Measurements from ENCODE around the gene RPS6KC1. TPM values are rescaled to one million over a fixed set of nuclear protein-coding genes. Genes with fewer than 3 reads are reported as not detected.

The RPS6KC1 gene
- total and polyA plus RNA-seq, 2 of the 4 experiments (the other 2 are of a cell fraction) = 7.9 to 23.7 TPM

DNA sequence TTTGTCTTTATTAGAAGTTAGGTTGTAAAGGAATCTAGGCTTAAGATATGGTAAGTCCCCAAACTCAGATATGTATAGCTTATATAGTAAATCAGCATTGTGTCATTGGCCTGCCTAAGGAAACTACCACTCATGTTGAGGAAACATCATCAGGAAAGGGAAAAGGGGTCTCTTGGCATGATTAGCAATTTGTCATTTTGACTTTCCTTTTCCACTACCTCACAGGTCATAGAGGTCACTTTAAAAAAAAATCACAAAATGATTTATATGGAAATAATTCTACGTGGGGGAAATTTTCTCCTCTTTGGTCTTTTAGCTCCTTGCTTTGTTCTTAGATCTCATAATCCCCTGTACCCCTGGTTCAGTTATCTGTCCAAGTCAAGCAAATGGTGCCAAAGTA is 213.5 kb downstream of the RPS6KC1 start:
- DNase-seq (no peak), ATAC-seq (ENCODE audit: low read depth) (no peak)
- Histone ChIP-seq H3K18ac (ENCODE audit: low read depth, low read length) (no peak overlapping the region), H4K20me1 (ENCODE audit: insufficient read depth, low read length) (no peaks in the 10 kb centered on the region), H3K56ac (ENCODE audit: extremely low read depth, insufficient read depth, low read length) (no peak overlapping the region), H3K27me3 (ENCODE audit: control insufficient read depth, insufficient read depth, low read length) (no peaks in the 10 kb centered on the region), H2BK15ac (ENCODE audit: low read depth, low read length) (no peak overlapping the region), H3K14ac (replicated peaks; ENCODE audit: low read depth, low read length) (no peak overlapping the region), H3K4ac (ENCODE audit: low read depth, low read length) (no peak overlapping the region), H2BK20ac (ENCODE audit: low read depth, low read length) (no peak overlapping the region), H3K4me2 (ENCODE audit: low read depth, low read length) (no peak overlapping the region), H3K23ac (ENCODE audit: low read depth, low read length) (no peak overlapping the region), H3K27ac (ENCODE audit: insufficient read depth, low read length) (no peak overlapping the region), H2AK5ac (ENCODE audit: low read depth, low read length) (no peak overlapping the region), H3K4me3 (ENCODE audit: insufficient read depth, low read depth, low read length) (no peak overlapping the region), H2BK5ac (ENCODE audit: low read depth, low read length, poor library complexity, severe bottlenecking) (no peak overlapping the region), H3K9ac (ENCODE audit: low read depth, low read length) (no peak overlapping the region), H3K9me1 (ENCODE audit: insufficient read depth, low read length) (no peaks in the 10 kb centered on the region), H3K9me3 (ENCODE audit: control insufficient read depth, insufficient read depth, low read length) (no peaks in the 10 kb centered on the region), H2AFZ (replicated peaks; ENCODE audit: low read length, poor library complexity) (no peak overlapping the region), H2BK120ac (ENCODE audit: low read depth, low read length) (no peak overlapping the region), H3K79me1 (ENCODE audit: low read depth in 1 of 2, low read length in 2 of 2) (no peaks in the 10 kb centered on the region), H4K8ac (ENCODE audit: low read depth in 2 of 2, low read length in 2 of 2) (no peak overlapping the region), H3K4me1 (ENCODE audit: control insufficient read depth, insufficient read depth, low read length) (peaks cover 4% of the 10 kb centered on the region), H3K36me3 (ENCODE audit: control insufficient read depth, insufficient read depth, low read length) (no peaks in the 10 kb centered on the region), H2AK9ac (replicated peaks; ENCODE audit: low read depth, low read length, poor library complexity) (no peak overlapping the region), H4K5ac (ENCODE audit: low read depth, low read length) (no peak overlapping the region), H4K91ac (ENCODE audit: insufficient read depth, low read depth, low read length) (no peak overlapping the region)
- intact Hi-C loops (cut with micrococcal nuclease) = no loop called here
- in situ Hi-C loops (cut with MboI; ENCODE audit: low sequenced_read_pairs) = no loop called here
- dilution Hi-C loops (cut with HindIII; ENCODE audit: low sequenced_read_pairs, unreplicated experiment) = no loop called here
- CTCF ChIA-PET = no interaction called here
- POLR2A ChIA-PET (ENCODE audit: unreplicated experiment) = no interaction called here
- no TSS peak for BruUV-seq (replicated peaks)
- WGBS, 2 experiments (ENCODE audit: extremely low coverage in 2 of 2, insufficient read length in 1 of 2) = no CpG with 5 or more reads among the region's 1 CpG
- TF ChIP-seq RCOR1 (IDR thresholded peaks at IDR 0.05; ENCODE audit: insufficient replicate concordance, low read length) (no peak), ELK1 (IDR thresholded peaks at IDR 0.05; ENCODE audit: borderline replicate concordance, low read depth, low read length) (no peak), CEBPB (IDR thresholded peaks at IDR 0.05; ENCODE audit: low read depth, low read length) (no peak), RFX5 (IDR thresholded peaks at IDR 0.05; ENCODE audit: low read depth, low read length) (no peak), POLR2A (IDR thresholded peaks at IDR 0.05; ENCODE audit: low read depth, low read length) (no peak), RAD21 (IDR thresholded peaks at IDR 0.05; ENCODE audit: low read length) (no peak), MXI1 (IDR thresholded peaks at IDR 0.05; ENCODE audit: borderline replicate concordance, low read depth, low read length) (no peak)
- TF ChIP-seq, protein P1, sequence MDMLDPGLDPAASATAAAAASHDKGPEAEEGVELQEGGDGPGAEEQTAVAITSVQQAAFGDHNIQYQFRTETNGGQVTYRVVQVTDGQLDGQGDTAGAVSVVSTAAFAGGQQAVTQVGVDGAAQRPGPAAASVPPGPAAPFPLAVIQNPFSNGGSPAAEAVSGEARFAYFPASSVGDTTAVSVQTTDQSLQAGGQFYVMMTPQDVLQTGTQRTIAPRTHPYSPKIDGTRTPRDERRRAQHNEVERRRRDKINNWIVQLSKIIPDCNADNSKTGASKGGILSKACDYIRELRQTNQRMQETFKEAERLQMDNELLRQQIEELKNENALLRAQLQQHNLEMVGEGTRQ (IDR thresholded peaks at IDR 0.05; ENCODE audit: low read depth, low read length) = no peak
- TF ChIP-seq, protein P2, sequence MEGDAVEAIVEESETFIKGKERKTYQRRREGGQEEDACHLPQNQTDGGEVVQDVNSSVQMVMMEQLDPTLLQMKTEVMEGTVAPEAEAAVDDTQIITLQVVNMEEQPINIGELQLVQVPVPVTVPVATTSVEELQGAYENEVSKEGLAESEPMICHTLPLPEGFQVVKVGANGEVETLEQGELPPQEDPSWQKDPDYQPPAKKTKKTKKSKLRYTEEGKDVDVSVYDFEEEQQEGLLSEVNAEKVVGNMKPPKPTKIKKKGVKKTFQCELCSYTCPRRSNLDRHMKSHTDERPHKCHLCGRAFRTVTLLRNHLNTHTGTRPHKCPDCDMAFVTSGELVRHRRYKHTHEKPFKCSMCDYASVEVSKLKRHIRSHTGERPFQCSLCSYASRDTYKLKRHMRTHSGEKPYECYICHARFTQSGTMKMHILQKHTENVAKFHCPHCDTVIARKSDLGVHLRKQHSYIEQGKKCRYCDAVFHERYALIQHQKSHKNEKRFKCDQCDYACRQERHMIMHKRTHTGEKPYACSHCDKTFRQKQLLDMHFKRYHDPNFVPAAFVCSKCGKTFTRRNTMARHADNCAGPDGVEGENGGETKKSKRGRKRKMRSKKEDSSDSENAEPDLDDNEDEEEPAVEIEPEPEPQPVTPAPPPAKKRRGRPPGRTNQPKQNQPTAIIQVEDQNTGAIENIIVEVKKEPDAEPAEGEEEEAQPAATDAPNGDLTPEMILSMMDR (conservative IDR thresholded peaks at IDR 0.05; ENCODE audit: low read depth, low read length) = no peak
